Measurements from ENCODE around the gene CALD1.

CALD1 gene, protein sequence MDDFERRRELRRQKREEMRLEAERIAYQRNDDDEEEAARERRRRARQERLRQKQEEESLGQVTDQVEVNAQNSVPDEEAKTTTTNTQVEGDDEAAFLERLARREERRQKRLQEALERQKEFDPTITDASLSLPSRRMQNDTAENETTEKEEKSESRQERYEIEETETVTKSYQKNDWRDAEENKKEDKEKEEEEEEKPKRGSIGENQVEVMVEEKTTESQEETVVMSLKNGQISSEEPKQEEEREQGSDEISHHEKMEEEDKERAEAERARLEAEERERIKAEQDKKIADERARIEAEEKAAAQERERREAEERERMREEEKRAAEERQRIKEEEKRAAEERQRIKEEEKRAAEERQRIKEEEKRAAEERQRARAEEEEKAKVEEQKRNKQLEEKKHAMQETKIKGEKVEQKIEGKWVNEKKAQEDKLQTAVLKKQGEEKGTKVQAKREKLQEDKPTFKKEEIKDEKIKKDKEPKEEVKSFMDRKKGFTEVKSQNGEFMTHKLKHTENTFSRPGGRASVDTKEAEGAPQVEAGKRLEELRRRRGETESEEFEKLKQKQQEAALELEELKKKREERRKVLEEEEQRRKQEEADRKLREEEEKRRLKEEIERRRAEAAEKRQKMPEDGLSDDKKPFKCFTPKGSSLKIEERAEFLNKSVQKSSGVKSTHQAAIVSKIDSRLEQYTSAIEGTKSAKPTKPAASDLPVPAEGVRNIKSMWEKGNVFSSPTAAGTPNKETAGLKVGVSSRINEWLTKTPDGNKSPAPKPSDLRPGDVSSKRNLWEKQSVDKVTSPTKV

GRCh38 chr7:134778941-134779740 is at the start of gene CALD1:
Gene CALD1, plus strand, starts transcription at chr7:134779634. Its CDS starts 88,100 bp downstream, at chr7:134867734.
- no peak for TF ChIP-seq CTCF (IDR thresholded peaks at IDR 0.05; ENCODE audit: borderline replicate concordance, insufficient read depth, low read depth, low read length)
- H3K4me3 ChIP-seq (ENCODE audit: low read depth, low read length): no peak within 1 kb of the TSS

DNA sequence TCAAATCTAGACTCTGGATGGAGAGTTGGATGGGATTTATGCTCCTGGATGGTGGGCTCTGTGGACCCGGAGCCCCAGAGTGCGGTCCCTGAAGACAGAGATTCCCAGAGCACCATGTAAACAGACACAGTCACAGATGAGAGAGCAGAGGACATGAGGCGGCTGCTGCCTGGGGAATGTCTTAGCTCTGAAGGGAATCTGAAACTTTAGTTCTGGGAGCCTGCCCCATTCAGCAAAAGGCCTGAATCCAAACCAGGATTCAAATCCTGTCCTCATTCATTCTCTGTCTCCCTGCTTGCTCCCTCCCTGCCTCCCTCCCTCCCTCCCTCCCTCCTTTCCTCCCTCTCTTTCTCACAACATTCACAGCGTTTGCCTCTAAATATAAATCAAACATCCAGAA is 49.5 kb upstream of the CALD1 start:
- no peak overlapping the region for H3K4me3 ChIP-seq (ENCODE audit: low read depth, low read length)
- no peak for TF ChIP-seq CTCF (IDR thresholded peaks at IDR 0.05; ENCODE audit: borderline replicate concordance, insufficient read depth, low read depth, low read length)

DNA sequence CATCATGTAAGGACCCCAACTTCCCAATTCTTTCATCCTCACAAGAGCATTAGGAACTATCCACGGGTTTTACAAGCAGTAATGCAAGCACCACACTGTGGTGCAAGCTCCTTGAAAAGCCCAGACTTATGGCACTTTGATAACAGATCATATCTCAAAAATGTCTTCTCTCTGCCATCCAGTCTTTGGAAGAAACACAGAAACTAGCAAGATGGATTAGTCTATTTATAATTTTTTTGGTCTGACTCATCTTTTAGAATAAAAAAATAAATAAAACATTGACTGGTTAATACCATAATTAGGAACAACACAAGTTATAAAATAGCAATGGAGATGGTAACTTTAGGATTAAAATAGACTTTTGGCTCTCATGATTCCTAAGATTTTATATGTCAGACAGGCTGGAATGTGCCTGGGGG is 49.0 kb upstream of the CALD1 start:
- no peak overlapping the region for H3K4me3 ChIP-seq (ENCODE audit: low read depth, low read length)
- TF ChIP-seq CTCF (IDR thresholded peaks at IDR 0.05; ENCODE audit: borderline replicate concordance, insufficient read depth, low read depth, low read length): no peak

- no peak for TF ChIP-seq CTCF (IDR thresholded peaks at IDR 0.05; ENCODE audit: borderline replicate concordance, insufficient read depth, low read depth, low read length)
- H3K4me3 ChIP-seq (ENCODE audit: low read depth, low read length): no peak overlapping the region
Measured at GRCh38 chr7:134731616-134732015, 47.8 kb upstream of the CALD1 start.

- no peak for TF ChIP-seq CTCF (IDR thresholded peaks at IDR 0.05; ENCODE audit: borderline replicate concordance, insufficient read depth, low read depth, low read length)
- no peak overlapping the region for H3K4me3 ChIP-seq (ENCODE audit: low read depth, low read length)
Measured at GRCh38 chr7:134732728-134733127, 46.7 kb upstream of the CALD1 start.

DNA sequence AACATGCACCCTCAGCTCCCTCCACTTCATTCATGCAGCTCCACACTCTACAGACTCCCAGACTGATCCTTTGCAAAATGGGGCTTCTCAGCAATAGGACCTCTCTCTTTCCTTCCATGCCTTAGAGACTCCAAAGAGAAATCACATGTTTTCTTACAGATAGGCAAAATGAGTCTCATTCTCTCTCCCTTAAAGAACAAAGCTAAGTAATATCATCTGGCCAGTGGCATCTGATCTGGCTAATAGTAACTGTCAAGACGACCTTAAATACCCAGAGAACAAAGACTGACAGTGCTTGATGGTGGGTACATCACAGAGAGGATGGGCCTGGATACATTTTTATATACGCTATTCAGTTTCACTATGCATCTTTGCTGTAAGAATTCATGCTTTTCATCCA is 43.1 kb upstream of the CALD1 start:
- no peak for TF ChIP-seq CTCF (IDR thresholded peaks at IDR 0.05; ENCODE audit: borderline replicate concordance, insufficient read depth, low read depth, low read length)
- no peak overlapping the region for H3K4me3 ChIP-seq (ENCODE audit: low read depth, low read length)
